ENCODE results near the gene EDARADD. TPM values are rescaled to one million over a fixed set of nuclear protein-coding genes. Genes with fewer than 3 reads are reported as not detected.
A peak's percentile ranks its signal among the peaks of the same experiment; 100 is the strongest.

EDARADD gene
- total and polyA plus RNA-seq, 7 experiments from 2014 or later = 0.38 to 6.6 (median 0.73) TPM; not detected in 2

DNA sequence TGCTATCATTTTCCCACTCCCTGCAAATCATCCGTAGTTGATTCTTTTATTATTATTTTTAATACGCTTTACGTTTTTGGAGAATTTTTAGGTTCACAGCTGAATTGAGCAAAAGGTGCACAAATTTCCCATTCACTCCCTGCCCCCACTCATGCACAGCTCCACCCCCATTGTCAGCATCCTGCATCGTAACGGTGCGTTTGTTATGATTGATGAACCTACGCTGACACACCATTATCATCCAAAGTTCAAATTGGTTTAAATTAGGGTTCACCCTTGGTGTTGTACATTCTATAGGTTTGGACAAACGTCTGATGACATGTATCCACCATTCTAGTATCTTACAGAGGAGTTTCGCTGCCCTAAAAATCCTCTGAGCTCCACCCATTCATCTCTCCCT is 44.5 kb downstream of the EDARADD start:
- Histone ChIP-seq H3K27me3 (ENCODE audit: control insufficient read depth in 2 of 2, insufficient read depth in 2 of 2, low read length in 2 of 2) (no peaks in the 10 kb centered on the region), H3K27ac (ENCODE audit: low read depth, low read length) (no peak overlapping the region)

DNA sequence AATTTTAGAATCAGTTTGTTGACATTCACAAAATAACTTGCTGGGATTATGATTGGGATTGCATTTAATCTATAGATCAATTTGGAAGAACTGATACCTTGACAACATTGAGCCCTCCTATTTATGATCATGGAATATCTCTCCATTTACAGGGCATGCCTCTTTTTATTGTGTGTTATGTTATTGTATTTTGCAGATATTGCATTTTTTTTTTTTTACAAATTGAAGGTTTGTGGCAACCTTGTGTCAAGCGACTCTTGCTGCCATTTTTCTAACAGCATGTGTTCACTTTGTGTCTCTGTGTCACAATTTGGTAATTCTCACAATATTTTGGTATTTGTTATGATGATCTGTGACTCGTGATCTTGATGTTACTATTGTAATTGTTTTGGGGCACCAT is 46.3 kb downstream of the EDARADD start:
- intact Hi-C loops (cut with micrococcal nuclease) = no loop called here
- no peak for DNase-seq
- CTCF ChIA-PET = no interaction called here
- no peaks in the 10 kb centered on the region for H3K9me3 ChIP-seq (ENCODE audit: control insufficient read depth in 2 of 3, low read length in 3 of 3)
- POLR2A ChIA-PET = no interaction called here
- H3K4me1 ChIP-seq (ENCODE audit: control insufficient read depth in 2 of 2, insufficient read depth in 2 of 2, low read length in 2 of 2) = no peaks in the 10 kb centered on the region
- peaks cover 0 to 2% (median 0%) of the 10 kb centered on the region in 7 donors for H3K4me1 Mint-ChIP-seq
- no peak overlapping the region for H3K27ac Mint-ChIP-seq
- H3K4me3 Mint-ChIP-seq = no peak overlapping the region
- H3K4me3 ChIP-seq (ENCODE audit: low read length) = no peak overlapping the region
- H3K27me3 ChIP-seq (ENCODE audit: control insufficient read depth in 2 of 2, insufficient read depth in 2 of 2, low read length in 2 of 2) = no peaks in the 10 kb centered on the region
- H3K9me3 Mint-ChIP-seq = peaks cover 0 to 5% (median 0%) of the 10 kb centered on the region in 11 donors
- H3K36me3 Mint-ChIP-seq = peaks cover 0 to 2% (median 0%) of the 10 kb centered on the region in 5 donors
- H3K36me3 ChIP-seq (ENCODE audit: control insufficient read depth in 2 of 3, insufficient read depth in 3 of 3, low read length in 3 of 3) = no peaks in the 10 kb centered on the region
- H3K27ac ChIP-seq (ENCODE audit: low read depth, low read length) = no peak overlapping the region
- no peak for ATAC-seq
- H3K27me3 Mint-ChIP-seq = peaks cover 0 to 5% (median 0%) of the 10 kb centered on the region in 5 donors

More for the DNA sequence above, 44.5 kb downstream of the EDARADD start:
- intact Hi-C loops (cut with micrococcal nuclease) = no loop called here
- Histone ChIP-seq H3K36me3 (ENCODE audit: control insufficient read depth in 2 of 3, insufficient read depth in 3 of 3, low read length in 3 of 3) (no peaks in the 10 kb centered on the region), H3K4me3 (ENCODE audit: low read length) (no peak overlapping the region), H3K4me1 (ENCODE audit: control insufficient read depth in 2 of 2, insufficient read depth in 2 of 2, low read length in 2 of 2) (no peaks in the 10 kb centered on the region), H3K9me3 (ENCODE audit: control insufficient read depth in 2 of 3, low read length in 3 of 3) (no peaks in the 10 kb centered on the region)
- Mint-ChIP-seq H3K4me3 (no peak overlapping the region), H3K27ac (no peak overlapping the region), H3K36me3 (peaks cover 0 to 2% (median 0%) of the 10 kb centered on the region in 5 donors), H3K27me3 (no peaks in the 10 kb centered on the region), H3K4me1 (peaks cover 0 to 2% (median 0%) of the 10 kb centered on the region in 7 donors), H3K9me3 (peaks cover 0 to 5% (median 0%) of the 10 kb centered on the region in 11 donors)
- no peak for DNase-seq
- ATAC-seq = no peak
- POLR2A ChIA-PET = no interaction called here
- CTCF ChIA-PET = no interaction called here

DNA sequence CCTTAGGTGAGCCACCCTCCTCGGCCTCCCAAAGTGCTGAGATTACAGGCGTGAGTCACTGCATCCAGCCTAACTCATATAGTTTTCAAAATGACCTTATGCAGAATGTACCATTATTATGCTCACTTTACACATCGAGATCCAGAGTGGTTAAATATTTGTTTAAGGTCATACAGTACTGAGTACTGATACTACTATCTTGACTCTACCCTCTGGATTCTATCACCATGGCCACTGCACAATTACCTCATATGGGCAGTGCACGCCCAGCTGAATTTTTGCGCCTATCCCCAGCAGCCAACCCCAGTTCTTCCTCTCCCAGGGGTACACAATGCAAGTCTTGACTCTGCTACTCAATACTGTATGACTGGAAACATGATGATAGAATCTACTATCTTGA is 56.7 kb downstream of the EDARADD start:
- no peak overlapping the region for H3K4me3 ChIP-seq (ENCODE audit: low read length)
- CTCF ChIA-PET = no interaction called here
- DNase-seq (no peak), ATAC-seq (no peak)
- H3K9me3 ChIP-seq (ENCODE audit: control insufficient read depth in 2 of 3, low read length in 3 of 3) = no peaks in the 10 kb centered on the region
- peaks cover 0 to 1% (median 0%) of the 10 kb centered on the region in 5 donors for H3K36me3 Mint-ChIP-seq
- peaks cover 0 to 5% (median 0%) of the 10 kb centered on the region in 7 donors for H3K4me1 Mint-ChIP-seq
- no peaks in the 10 kb centered on the region for H3K9me3 Mint-ChIP-seq
- no peak overlapping the region for H3K27ac Mint-ChIP-seq
- POLR2A ChIA-PET = interaction anchor here (0.7 kb wide), 1 partner anchor 36 kb away, joined by 4 read pairs; no protein-coding TSS in a partner anchor
- peaks cover 0 to 4% (median 0%) of the 10 kb centered on the region in 5 donors for H3K27me3 Mint-ChIP-seq
- no peak overlapping the region for H3K27ac ChIP-seq (ENCODE audit: low read depth, low read length)
- H3K4me3 Mint-ChIP-seq = no peak overlapping the region
- H3K27me3 ChIP-seq (ENCODE audit: control insufficient read depth in 2 of 2, insufficient read depth in 2 of 2, low read length in 2 of 2) = no peaks in the 10 kb centered on the region
- intact Hi-C loops (cut with micrococcal nuclease) = no loop called here
- H3K4me1 ChIP-seq (ENCODE audit: control insufficient read depth in 2 of 2, insufficient read depth in 2 of 2, low read length in 2 of 2) = no peaks in the 10 kb centered on the region
- no peaks in the 10 kb centered on the region for H3K36me3 ChIP-seq (ENCODE audit: control insufficient read depth in 2 of 3, insufficient read depth in 3 of 3, low read length in 3 of 3)

DNA sequence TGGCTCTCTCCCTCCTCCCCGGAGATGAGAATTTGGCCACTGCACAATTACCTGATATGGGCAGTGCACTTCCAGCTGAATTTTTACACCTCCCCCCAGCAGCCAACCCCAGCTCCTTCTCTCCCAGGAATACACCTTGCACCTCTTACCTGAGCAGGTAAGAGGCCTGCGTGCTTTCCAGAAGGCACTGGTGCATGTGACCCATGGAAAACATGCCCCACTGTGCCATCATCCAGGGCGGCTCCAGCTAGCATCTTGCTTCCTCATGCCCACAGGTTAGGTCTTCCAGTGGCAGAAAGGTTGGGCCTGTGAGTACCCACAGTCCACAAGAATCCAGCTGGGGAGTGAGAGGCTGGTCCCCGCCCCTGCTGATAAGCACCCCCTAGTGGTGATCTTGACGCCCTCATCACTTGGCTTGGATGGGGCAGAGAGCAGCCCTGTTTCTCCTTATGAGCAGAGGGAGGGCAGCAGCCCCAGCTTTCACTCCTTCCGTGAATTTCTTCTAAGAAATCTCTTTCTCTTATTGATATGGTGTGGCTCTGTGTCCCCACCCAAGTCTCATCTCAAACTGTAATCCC is 57.8 kb downstream of the EDARADD start:
- Histone ChIP-seq H3K9me3 (ENCODE audit: control insufficient read depth in 2 of 3, low read length in 3 of 3) (no peaks in the 10 kb centered on the region), H3K27me3 (ENCODE audit: control insufficient read depth in 2 of 2, insufficient read depth in 2 of 2, low read length in 2 of 2) (no peaks in the 10 kb centered on the region), H3K4me3 (ENCODE audit: low read length) (no peak overlapping the region), H3K4me1 (ENCODE audit: control insufficient read depth in 2 of 2, insufficient read depth in 2 of 2, low read length in 2 of 2) (no peaks in the 10 kb centered on the region), H3K27ac (ENCODE audit: low read depth, low read length) (no peak overlapping the region), H3K36me3 (ENCODE audit: control insufficient read depth in 2 of 3, insufficient read depth in 3 of 3, low read length in 3 of 3) (no peaks in the 10 kb centered on the region)
- intact Hi-C loops (cut with micrococcal nuclease) = loop anchor here in 1 of 2 donors (1.0 kb wide), 1 partner anchor 343 kb away; no protein-coding TSS in a partner anchor
- ChIA-PET CTCF (interaction anchor here (0.6 kb wide), 1 partner anchor 83 kb away, joined by 3 read pairs; no protein-coding TSS in a partner anchor), POLR2A (no interaction called here)
- Mint-ChIP-seq H3K36me3 (no peaks in the 10 kb centered on the region), H3K27ac (peak overlapping the region in 1 of 9 donors; percentile 34), H3K4me1 (peaks cover 0 to 5% (median 0%) of the 10 kb centered on the region in 7 donors), H3K27me3 (peaks cover 0 to 4% (median 0%) of the 10 kb centered on the region in 5 donors), H3K4me3 (no peak overlapping the region), H3K9me3 (no peaks in the 10 kb centered on the region)
- DNase-seq (peak in 2 of 9 donors; percentile 22 to 34), ATAC-seq (peak; percentile 76)

DNA sequence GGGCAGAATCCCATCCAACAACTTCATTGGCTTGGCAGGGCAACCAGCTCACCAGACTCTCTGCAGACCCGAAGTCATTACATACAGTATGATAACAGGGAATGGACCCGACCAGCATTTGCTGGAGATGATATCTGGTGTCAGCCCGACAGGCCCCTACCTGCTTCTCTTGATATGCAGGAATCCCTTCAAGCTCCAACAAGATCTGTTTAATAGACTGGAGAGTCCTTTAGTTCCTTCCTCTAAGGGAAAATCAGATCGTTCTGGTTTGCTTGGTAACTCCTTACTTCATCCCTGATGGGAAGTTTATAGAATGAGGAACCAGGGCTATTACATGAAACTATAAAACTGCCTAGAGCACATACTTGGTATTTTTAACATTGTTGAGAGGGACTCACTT is 61.2 kb downstream of the EDARADD start:
- CTCF ChIA-PET = no interaction called here
- no peaks in the 10 kb centered on the region for H3K9me3 ChIP-seq (ENCODE audit: control insufficient read depth in 2 of 3, low read length in 3 of 3)

DNA sequence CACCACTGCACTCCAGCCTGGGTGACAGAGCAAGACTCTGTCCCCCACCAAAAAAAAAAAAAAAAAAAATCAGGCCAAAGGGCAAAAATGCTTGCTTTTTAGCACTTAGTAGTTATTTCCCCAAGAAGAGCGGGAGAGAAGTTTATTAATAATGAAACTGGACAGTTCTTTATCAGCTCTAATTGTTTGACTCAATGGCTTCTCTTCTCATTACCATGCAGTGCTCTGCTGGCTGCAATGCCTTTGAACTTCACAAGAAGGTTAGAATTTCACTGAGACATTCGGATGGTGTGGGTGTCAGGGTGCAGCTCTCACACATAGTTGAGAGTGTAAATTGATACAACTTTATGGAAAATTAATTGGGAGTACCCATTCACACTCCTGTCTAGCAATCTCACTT is 63.7 kb downstream of the EDARADD start:
- H3K27me3 Mint-ChIP-seq = peaks cover 0 to 17% (median 2%) of the 10 kb centered on the region in 5 donors
- H3K27ac Mint-ChIP-seq = no peak overlapping the region
- H3K4me1 Mint-ChIP-seq = peaks cover 0 to 4% (median 0%) of the 10 kb centered on the region in 7 donors
- H3K4me1 ChIP-seq (ENCODE audit: control insufficient read depth in 2 of 2, insufficient read depth in 2 of 2, low read length in 2 of 2) = no peaks in the 10 kb centered on the region
- no peak for DNase-seq
- H3K27ac ChIP-seq (ENCODE audit: low read depth, low read length) = no peak overlapping the region
- H3K36me3 Mint-ChIP-seq = no peaks in the 10 kb centered on the region
- H3K27me3 ChIP-seq (ENCODE audit: control insufficient read depth in 2 of 2, insufficient read depth in 2 of 2, low read length in 2 of 2) = no peaks in the 10 kb centered on the region
- intact Hi-C loops (cut with micrococcal nuclease) = no loop called here
- H3K4me3 Mint-ChIP-seq = no peak overlapping the region
- POLR2A ChIA-PET = no interaction called here
- no peak overlapping the region for H3K4me3 ChIP-seq (ENCODE audit: low read length)
- no peaks in the 10 kb centered on the region for H3K9me3 ChIP-seq (ENCODE audit: control insufficient read depth in 2 of 3, low read length in 3 of 3)
- no peak for ATAC-seq
- CTCF ChIA-PET = no interaction called here
- no peaks in the 10 kb centered on the region for H3K36me3 ChIP-seq (ENCODE audit: control insufficient read depth in 2 of 3, insufficient read depth in 3 of 3, low read length in 3 of 3)
- H3K9me3 Mint-ChIP-seq = no peaks in the 10 kb centered on the region

More for the DNA sequence above, 61.2 kb downstream of the EDARADD start:
- H3K9me3 Mint-ChIP-seq = no peaks in the 10 kb centered on the region
- ATAC-seq (no peak), DNase-seq (no peak)
- no peaks in the 10 kb centered on the region for H3K27me3 Mint-ChIP-seq
- H3K36me3 ChIP-seq (ENCODE audit: control insufficient read depth in 2 of 3, insufficient read depth in 3 of 3, low read length in 3 of 3) = no peaks in the 10 kb centered on the region
- no peak overlapping the region for H3K4me3 Mint-ChIP-seq
- H3K4me1 Mint-ChIP-seq = peaks cover 0 to 9% (median 0%) of the 10 kb centered on the region in 7 donors
- no peak overlapping the region for H3K27ac ChIP-seq (ENCODE audit: low read depth, low read length)
- POLR2A ChIA-PET = no interaction called here
- intact Hi-C loops (cut with micrococcal nuclease) = no loop called here
- no peaks in the 10 kb centered on the region for H3K36me3 Mint-ChIP-seq
- no peaks in the 10 kb centered on the region for H3K27me3 ChIP-seq (ENCODE audit: control insufficient read depth in 2 of 2, insufficient read depth in 2 of 2, low read length in 2 of 2)
- no peaks in the 10 kb centered on the region for H3K4me1 ChIP-seq (ENCODE audit: control insufficient read depth in 2 of 2, insufficient read depth in 2 of 2, low read length in 2 of 2)
- no peak overlapping the region for H3K4me3 ChIP-seq (ENCODE audit: low read length)
- no peak overlapping the region for H3K27ac Mint-ChIP-seq

DNA sequence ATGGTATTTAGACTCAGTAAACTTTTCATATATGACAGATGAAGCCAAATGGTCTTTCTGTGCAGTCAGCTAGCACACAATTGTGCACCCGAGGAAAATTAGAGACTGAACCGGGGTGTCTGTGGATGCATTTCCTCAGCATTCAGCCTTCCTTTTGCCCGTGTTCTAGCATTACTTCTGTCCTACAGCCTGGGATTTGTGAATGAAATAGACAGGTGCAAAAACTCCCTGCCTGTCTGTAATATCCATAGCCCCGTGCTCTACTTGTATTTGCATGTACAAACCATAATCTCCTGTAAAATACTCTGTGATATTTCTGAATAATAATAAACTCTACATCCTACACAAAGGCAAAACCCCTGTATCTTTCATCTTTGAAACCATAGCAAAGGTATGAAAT is 64.9 kb downstream of the EDARADD start:
- no peaks in the 10 kb centered on the region for H3K9me3 ChIP-seq (ENCODE audit: control insufficient read depth in 2 of 3, low read length in 3 of 3)
- DNase-seq = no peak
- Mint-ChIP-seq H3K9me3 (no peaks in the 10 kb centered on the region), H3K4me3 (no peak overlapping the region), H3K27me3 (peaks cover 0 to 25% (median 5%) of the 10 kb centered on the region in 5 donors), H3K4me1 (peaks cover 0 to 4% (median 0%) of the 10 kb centered on the region in 7 donors), H3K36me3 (no peaks in the 10 kb centered on the region), H3K27ac (no peak overlapping the region)
- no peaks in the 10 kb centered on the region for H3K27me3 ChIP-seq (ENCODE audit: control insufficient read depth in 2 of 2, insufficient read depth in 2 of 2, low read length in 2 of 2)
- H3K27ac ChIP-seq (ENCODE audit: low read depth, low read length) = no peak overlapping the region
- H3K36me3 ChIP-seq (ENCODE audit: control insufficient read depth in 2 of 3, insufficient read depth in 3 of 3, low read length in 3 of 3) = no peaks in the 10 kb centered on the region
- POLR2A ChIA-PET = no interaction called here
- H3K4me3 ChIP-seq (ENCODE audit: low read length) = no peak overlapping the region
- intact Hi-C loops (cut with micrococcal nuclease) = no loop called here
- no peaks in the 10 kb centered on the region for H3K4me1 ChIP-seq (ENCODE audit: control insufficient read depth in 2 of 2, insufficient read depth in 2 of 2, low read length in 2 of 2)
- CTCF ChIA-PET = no interaction called here
- ATAC-seq = no peak
